K562 (cell line): ENCODE results near the gene CLCN2. TPM values are rescaled to one million over a fixed set of nuclear protein-coding genes. Genes with fewer than 3 reads are reported as not detected.

Source experiments
- BCLAF1 ChIP-seq, 2 experiments: fragments of 450-650 bp in 1 of 2; IDR thresholded peaks; 2 replicates each; pipeline ENCODE4 v1.6.1; 2011 to 2017; ENCODE audit warnings: low read depth in 2 of 2, antibody characterized with exemption in 1 of 2, borderline replicate concordance in 1 of 2, low read length in 1 of 2, mild to moderate bottlenecking in 1 of 2, mixed read lengths in 1 of 2; ENCODE audit not compliant: control insufficient read depth in 1 of 2
- BRF2 ChIP-seq: IDR thresholded peaks from 3 replicates; pipeline ENCODE4 v1.6.1; 2011; ENCODE audit warnings: borderline replicate concordance, mild to moderate bottlenecking; ENCODE audit not compliant: insufficient read length, insufficient read depth
- DNMT1 ChIP-seq: fragments of 450-650 bp; IDR thresholded peaks from 2 replicates; pipeline ENCODE4 v1.6.1; 2016; ENCODE audit warnings: antibody characterized with exemption, mild to moderate bottlenecking
- E2F5 ChIP-seq: sonication (generic); formaldehyde crosslinking; IDR thresholded peaks from 2 replicates; pipeline ENCODE4 v1.8.0; 2022; ENCODE audit warnings: mild to moderate bottlenecking, missing genetic modification reagents
- ETS1 ChIP-seq: conservative IDR thresholded peaks from 2 replicates; pipeline ENCODE4 v1.6.1; 2011; ENCODE audit warnings: low read depth, mild to moderate bottlenecking, low read length; ENCODE audit not compliant: control insufficient read depth
- ETS2 ChIP-seq: IDR thresholded peaks from 2 replicates; pipeline ENCODE4 v1.6.1; 2016; ENCODE audit warnings: borderline replicate concordance, missing genetic modification characterization, mild to moderate bottlenecking, moderate library complexity, missing compliant biosample characterization; ENCODE audit not compliant: poor library complexity, severe bottlenecking
- HMG20B ChIP-seq: fragments of 250-450 bp; sonication (Bioruptor Pico); IDR thresholded peaks from 2 replicates; pipeline ENCODE4 v1.5.0; 2021; ENCODE audit warnings: mild to moderate bottlenecking
- KDM4B ChIP-seq, 2 experiments: fragments of 450-650 bp in 1 of 2; sonication (generic) in 1 of 2; IDR thresholded peaks; 2 replicates each; pipeline ENCODE4 v1.6.1; 2016 to 2017; ENCODE audit warnings: borderline replicate concordance in 2 of 2, antibody characterized with exemption in 1 of 2, low read depth in 1 of 2, mild to moderate bottlenecking in 1 of 2
- NKRF ChIP-seq: fragments of 450-650 bp; IDR thresholded peaks from 2 replicates; pipeline ENCODE4 v1.6.1; 2016; ENCODE audit warnings: borderline replicate concordance
- PBX2 ChIP-seq, 2 experiments: IDR thresholded peaks in 1 of 2; conservative IDR thresholded peaks in 1 of 2; 2 replicates each; pipeline ENCODE4 v1.6.1; 2016; ENCODE audit warnings: low read depth in 2 of 2, mild to moderate bottlenecking in 1 of 2, missing compliant biosample characterization in 1 of 2, missing genetic modification characterization in 1 of 2, moderate library complexity in 1 of 2
- RBM15 ChIP-seq: fragments of 200-400 bp; formaldehyde crosslinking; IDR thresholded peaks from 2 replicates; pipeline ENCODE4 v1.6.1; 2018; ENCODE audit warnings: mild to moderate bottlenecking, low read length, moderate library complexity; ENCODE audit not compliant: insufficient read depth
- SREBF2 ChIP-seq: sonication (generic); formaldehyde crosslinking; IDR thresholded peaks from 2 replicates; pipeline ENCODE4 v1.4.0; 2020; ENCODE audit warnings: mild to moderate bottlenecking, missing genetic modification reagents
- polyA plus RNA-seq, 8 experiments: library from polyadenylated mRNA; depleted of rRNA in 4 of 8; stranded (reverse) in 5 of 8; unstranded in 3 of 8; fragments of >200 nt; fragmentation: Nextera tagmentation in 2 of 8; fragmentation: Illumina TruSeq in 1 of 8; extraction: Ambion mirVana in 2 of 8; extraction: Trizol in 1 of 8; gene quantifications; 2 replicates each; pipeline versions ENCODE4 v1.2.1 to v1.2.3, GENCODE V29; 2011 to 2014; ENCODE audit warnings: inconsistent platforms in 1 of 8, missing spikeins in 1 of 8
- total RNA-seq, 7 experiments: library from RNA; depleted of rRNA in 6 of 7; stranded (reverse); fragments of >200 nt in 6 of 7; fragmentation: Illumina TruSeq in 2 of 7; extraction: Trizol in 2 of 7; gene quantifications; 2 replicates each; pipeline versions ENCODE4 v1.2.1 to v1.2.3, GENCODE V29; 2011 to 2021; ENCODE audit warnings: low replicate concordance in 1 of 7

CLCN2 gene
- total and polyA plus RNA-seq, 9 of the 15 experiments (the other 6 are each of a cell fraction or from before 2014, with no cell fraction given) = 0.10 to 14.0 (median 6.9) TPM

- TF ChIP-seq BCLAF1 (IDR thresholded peaks at IDR 0.05; ENCODE audit: borderline replicate concordance in 1 of 2, control insufficient read depth in 1 of 2, low read depth in 2 of 2, low read length in 1 of 2) = no peak
- TF ChIP-seq DNMT1 = no peak
- no peak for TF ChIP-seq E2F5 (CRISPR knock-in tag)
- no peak for TF ChIP-seq ETS2 (tag)
- TF ChIP-seq HMG20B (CRISPR knock-in tag) = no peak
- TF ChIP-seq NKRF = no peak; the same call in 1 of the 2 replicates
- TF ChIP-seq PBX2 (CRISPR knock-in tag; IDR thresholded peaks at IDR 0.05; ENCODE audit: low read depth) = no peak
- TF ChIP-seq PBX2 (tag; conservative IDR thresholded peaks at IDR 0.05; ENCODE audit: low read depth) = no peak
- no peak for TF ChIP-seq BRF2
- no peak for TF ChIP-seq SREBF2 (CRISPR knock-in tag)
- TF ChIP-seq RBM15 = no peak
- 0 out of 4 replicates have a peak, but pooled peaks of 1 of the 2 experiments have one; percentile 41 for TF ChIP-seq KDM4B (IDR thresholded peaks at IDR 0.05; ENCODE audit: borderline replicate concordance in 2 of 2, low read depth in 1 of 2)
- no peak; the same call in 1 of the 2 replicates for TF ChIP-seq ETS1
Observed at GRCh38 chr3:184335661-184336546, 25.5 kb downstream of the CLCN2 start (continued).
